GM12878 (cell line): ENCODE results near the gene DRC1. TPM values are rescaled to one million over a fixed set of nuclear protein-coding genes. Genes with fewer than 3 reads are reported as not detected.

Source experiments
- ATAC-seq: fragments of 200-7000 bp; cut with Tn5 transposase; 3 replicates; pipeline ENCODE4 v1.9.1; 2020; ENCODE audit warnings: mild to moderate bottlenecking, moderate library complexity
- BruUV-seq: library from RNA; stranded (reverse); fragments of 400-500 nt; replicated peaks from 2 replicates; lab custom pipeline; 2021; lab: Mats Ljungman, UMichigan
- CTCF ChIA-PET: fragments of 300-600 bp; sonication (Branson Sonifier 250); formaldehyde crosslinking; extraction: SDS; loops from one replicate; lab custom pipeline; 2021; ENCODE audit warnings: inconsistent platforms; lab: Yijun Ruan, JAX
- POLR2A ChIA-PET: fragments of 350-600 bp; formaldehyde crosslinking; extraction: SDS; loops from one replicate; lab custom pipeline; 2021; ENCODE audit warnings: inconsistent platforms; lab: Charles Lee
- RAD21 ChIA-PET: fragments of 300-600 bp; sonication (Branson Sonifier 250); formaldehyde crosslinking; loops from one replicate; lab custom pipeline; 2023; ENCODE audit warnings: antibody characterized with exemption; ENCODE audit not compliant: unreplicated experiment; lab: Charles Lee
- SMC1A ChIA-PET: fragments of 300-600 bp; sonication (Branson Sonifier 250); formaldehyde crosslinking; loops from one replicate; lab custom pipeline; 2023; ENCODE audit not compliant: unreplicated experiment, uncharacterized antibody; lab: Charles Lee
- DNase-seq: peaks from one replicate; pipeline ENCODE4 v3.0.0-alpha.2; 2011; ENCODE audit warnings: low read depth, low spot score
- FAIRE-seq: peaks from 3 replicates; lab custom pipeline; 2011; peaks lifted over from hg19 to GRCh38; lab: Jason Lieb, UNC
- H2AFZ ChIP-seq: 2 replicates; pipeline ENCODE4 v1.6.0; 2011; ENCODE audit warnings: low read depth, low read length, control low read depth; ENCODE audit not compliant: control insufficient read depth
- H3K27ac ChIP-seq: 2 replicates; pipeline ENCODE4 v1.5.1; 2011; ENCODE audit warnings: control low read depth; ENCODE audit not compliant: control insufficient read depth, insufficient read depth
- H3K27me3 ChIP-seq, 2 experiments: replicated peaks in 1 of 2; 2 replicates each; pipeline versions ENCODE4 v1.6.0 to v1.6.1; 2011; ENCODE audit warnings: low read length in 1 of 2; ENCODE audit not compliant: control insufficient read depth in 2 of 2, insufficient read depth in 2 of 2
- H3K36me3 ChIP-seq, 2 experiments: 2 replicates each; pipeline ENCODE4 v1.5.1; 2011; ENCODE audit warnings: low read length in 1 of 2; ENCODE audit not compliant: control insufficient read depth in 2 of 2, insufficient read depth in 2 of 2
- H3K4me1 ChIP-seq: 2 replicates; pipeline ENCODE4 v1.6.1; 2011; ENCODE audit warnings: mild to moderate bottlenecking, low read length, moderate library complexity, mixed read lengths; ENCODE audit not compliant: control insufficient read depth, insufficient read depth
- H3K4me2 ChIP-seq: 2 replicates; pipeline ENCODE4 v1.6.0; 2011; ENCODE audit warnings: control low read depth; ENCODE audit not compliant: control insufficient read depth, insufficient read depth
- H3K4me3 ChIP-seq: fragments of 200-600 bp; sonication (generic); 2 replicates; pipeline ENCODE4 v1.5.1; 2016
- H3K79me2 ChIP-seq: 2 replicates; pipeline ENCODE4 v1.6.0; 2011; ENCODE audit warnings: low read length; ENCODE audit not compliant: control insufficient read depth, insufficient read depth
- H3K9ac ChIP-seq: 2 replicates; pipeline ENCODE4 v1.8.0; 2011; ENCODE audit warnings: low read length, control low read depth, mixed read lengths; ENCODE audit not compliant: control insufficient read depth, insufficient read depth
- H3K9me3 ChIP-seq: replicated peaks from 3 replicates; pipeline ENCODE4 v1.5.1; 2011; ENCODE audit warnings: mild to moderate bottlenecking, low read length; ENCODE audit not compliant: control insufficient read depth, insufficient read depth
- H4K20me1 ChIP-seq: 2 replicates; pipeline ENCODE4 v1.6.0; 2011; ENCODE audit not compliant: control insufficient read depth, insufficient read depth
- EP300 ChIP-seq, 2 experiments: fragments of 150-350 bp in 1 of 2; IDR thresholded peaks; 2 replicates each; pipeline ENCODE4 v1.6.1; 2011 to 2012; ENCODE audit warnings: low read depth in 2 of 2, low read length in 2 of 2, borderline replicate concordance in 1 of 2, improper control_type of control experiment in 1 of 2, inconsistent platforms in 1 of 2; ENCODE audit not compliant: control insufficient read depth in 1 of 2
- NR2C2 ChIP-seq: IDR thresholded peaks from 2 replicates; pipeline ENCODE4 v1.6.1; 2011; ENCODE audit warnings: borderline replicate concordance, low read depth; ENCODE audit not compliant: control insufficient read depth, insufficient read length
- PBX3 ChIP-seq: IDR thresholded peaks from 2 replicates; pipeline ENCODE4 v1.6.1; 2011; ENCODE audit warnings: mild to moderate bottlenecking, low read depth, low read length, moderate library complexity; ENCODE audit not compliant: insufficient replicate concordance
- RUNX3 ChIP-seq: IDR thresholded peaks from 2 replicates; pipeline ENCODE4 v1.6.1; 2012; ENCODE audit warnings: low read length, inconsistent platforms
- ZNF274 ChIP-seq: IDR thresholded peaks from one replicate; pipeline ENCODE4 v1.8.0; 2011; ENCODE audit not compliant: insufficient read length, insufficient read depth
- WGBS: methylation state at CpG from one replicate; pipeline ENCODE4 v1.1.6; 2016; ENCODE audit warnings: low lambda C conversion rate; ENCODE audit not compliant: insufficient replicate concordance, insufficient coverage; ENCODE audit errors: missing lambda C conversion rate; 5-methylcytosine and 5-hydroxymethylcytosine counted together
- in situ Hi-C: fragments of 300-500 bp; cut with MboI; formaldehyde crosslinking; loops from 9 replicates; pipeline ENCODE4 v1.14.3; 2018; ENCODE audit warnings: mixed read lengths
- intact Hi-C: fragments of 100-400 bp; cut with micrococcal nuclease; formaldehyde crosslinking; loops from one replicate; pipeline ENCODE4 v1.14.2; 2022; ENCODE audit not compliant: unreplicated experiment
- polyA plus RNA-seq, 11 experiments: library from polyadenylated mRNA; depleted of rRNA in 4 of 11; unstranded in 6 of 11; stranded (reverse) in 5 of 11; fragments of >200 nt; fragmentation: Nextera tagmentation in 4 of 11; fragmentation: Illumina TruSeq in 1 of 11; extraction: Ambion mirVana in 4 of 11; extraction: Trizol in 1 of 11; gene quantifications; 1 replicate in 1 of 11; 2 replicates in 10 of 11; pipeline versions ENCODE4 v1.2.1 to v1.2.3, GENCODE V29; 2011 to 2016; ENCODE audit warnings: inconsistent platforms in 2 of 11, missing spikeins in 2 of 11, low read depth in 1 of 11
- total RNA-seq, 4 experiments: library from RNA; depleted of rRNA in 3 of 4; stranded (reverse); fragments of >200 nt in 3 of 4; fragmentation: Illumina TruSeq in 1 of 4; extraction: Trizol in 1 of 4; gene quantifications; 2 replicates each; pipeline versions ENCODE4 v1.2.1 to v1.2.3, GENCODE V29; 2013 to 2021

DRC1 gene
- total and polyA plus RNA-seq, 10 of the 15 experiments (the other 5 are each of a cell fraction or from before 2014, with no cell fraction given) = 0.03 TPM; not detected in 9

- H3K36me3 ChIP-seq = peaks cover 0 to 16% of the 10 kb centered on the region in 2 experiments; a peak in 2 of 4 replicates
- SMC1A ChIA-PET = interaction anchor here (0.6 to 2.7 kb wide), 4 partner anchors 9 to 310 kb away, joined by 3 to 6 read pairs (median 4); partner anchors contain the start of gene ADGRF3
- CTCF ChIA-PET = interaction anchor here (0.6 kb wide), 1 partner anchor 241 kb away, joined by 3 read pairs; no protein-coding TSS in a partner anchor
- H3K4me2 ChIP-seq = no peak overlapping the region
- no peak overlapping the region for H3K4me3 ChIP-seq
- ATAC-seq (no peak), DNase-seq (no peak), FAIRE-seq (peak; percentile 18)
- no peak overlapping the region for H3K27ac ChIP-seq
- POLR2A ChIA-PET = interaction anchor here (1.0 to 1.1 kb wide), 2 partner anchors 13 to 15 kb away, joined by 3 to 10 read pairs; no protein-coding TSS in a partner anchor
- intact Hi-C loops (no loop called here), in situ Hi-C loops (no loop called here)
- H4K20me1 ChIP-seq = no peaks in the 10 kb centered on the region
- no peak overlapping the region for H2AFZ ChIP-seq
- peaks cover 36% of the 10 kb centered on the region for H3K79me2 ChIP-seq
- BruUV-seq = no TSS peak
- H3K27me3 ChIP-seq = no peaks in the 10 kb centered on the region
- TF ChIP-seq PBX3 (no peak), RUNX3 (no peak), NR2C2 (no peak), ZNF274 (no peak), EP300 (IDR thresholded peaks at IDR 0.05; ENCODE audit: borderline replicate concordance in 1 of 2, control insufficient read depth in 1 of 2, low read depth in 2 of 2, low read length in 2 of 2) (no peak)
- WGBS = 97% methylated on average over 4 of the region's 4 CpGs
- RAD21 ChIA-PET = interaction anchor here (0.6 kb wide), 1 partner anchor 157 kb away, joined by 3 read pairs; no protein-coding TSS in a partner anchor
- H3K9ac ChIP-seq = no peak overlapping the region
- H3K9me3 ChIP-seq = no peaks in the 10 kb centered on the region
- H3K4me1 ChIP-seq = no peaks in the 10 kb centered on the region
These were observed 38.4 kb upstream of the DRC1 start for GRCh38 chr2:26363323-26363722.
